Panc1 (cell line): ENCODE data around the gene RASSF4. TPM values are rescaled to one million over a fixed set of nuclear protein-coding genes. Genes with fewer than 3 reads are reported as not detected.

Experiments
- ATAC-seq: fragments of 200-7000 bp; cut with Tn5 transposase; 2 replicates; pipeline ENCODE4 v1.9.1; 2020; ENCODE audit warnings: mild to moderate bottlenecking, moderate library complexity
- BruUV-seq: library from RNA; stranded (reverse); fragments of 400-500 nt; replicated peaks from 2 replicates; lab custom pipeline; 2021; lab: Mats Ljungman, UMichigan
- CTCF ChIA-PET: fragments of 300-600 bp; sonication (Branson Sonifier 250); formaldehyde crosslinking; loops from one replicate; lab custom pipeline; 2022; ENCODE audit warnings: antibody characterized with exemption; lab: Charles Lee
- POLR2A ChIA-PET: fragments of 300-600 bp; sonication (Branson Sonifier 250); formaldehyde crosslinking; loops from one replicate; lab custom pipeline; 2022; ENCODE audit warnings: antibody characterized with exemption; lab: Charles Lee
- DNase-seq: peaks from one replicate; pipeline ENCODE4 v3.0.0-alpha.2; 2010; ENCODE audit warnings: low read depth, low spot score
- H3K27ac ChIP-seq: 2 replicates; pipeline ENCODE4 v1.5.1; 2011; ENCODE audit warnings: mild to moderate bottlenecking, low read length, inconsistent platforms
- H3K27me3 ChIP-seq: fragments of 200-500 bp; sonication (Bioruptor generic); 2 replicates; pipeline ENCODE4 v1.6.0; 2014; ENCODE audit warnings: low read length, inconsistent platforms; ENCODE audit not compliant: control insufficient read depth, insufficient read depth
- H3K36me3 ChIP-seq: fragments of 200-500 bp; sonication (Bioruptor generic); 2 replicates; pipeline ENCODE4 v1.5.1; 2014; ENCODE audit warnings: inconsistent platforms, mild to moderate bottlenecking, low read length, moderate library complexity; ENCODE audit not compliant: control insufficient read depth, insufficient read depth
- H3K4me1 ChIP-seq: 2 replicates; pipeline ENCODE4 v1.5.1; 2011; ENCODE audit warnings: inconsistent platforms, mild to moderate bottlenecking, low read length, moderate library complexity; ENCODE audit not compliant: control insufficient read depth, insufficient read depth
- H3K4me3 ChIP-seq, 2 experiments: 2 replicates each; pipeline ENCODE4 v1.5.1; 2011 to 2012; ENCODE audit warnings: low read depth in 2 of 2, low read length in 2 of 2, mild to moderate bottlenecking in 2 of 2, inconsistent platforms in 1 of 2, moderate library complexity in 1 of 2
- H3K9me3 ChIP-seq: fragments of 200-500 bp; sonication (Bioruptor generic); 2 replicates; pipeline ENCODE4 v1.5.1; 2014; ENCODE audit warnings: low read depth, mild to moderate bottlenecking, inconsistent platforms, low read length, moderate library complexity; ENCODE audit not compliant: control insufficient read depth, insufficient read depth
- CTCF ChIP-seq: fragments of 450-650 bp; IDR thresholded peaks from 2 replicates; pipeline ENCODE4 v1.5.1; 2017; ENCODE audit warnings: mild to moderate bottlenecking
- POLR2AphosphoS5 ChIP-seq: IDR thresholded peaks from 2 replicates; pipeline ENCODE4 v1.6.1; 2012; ENCODE audit warnings: mild to moderate bottlenecking, low read depth, low read length, moderate library complexity
- REST ChIP-seq, 2 experiments: IDR thresholded peaks; 2 replicates each; pipeline ENCODE4 v1.6.1; 2011 to 2012; ENCODE audit warnings: low read depth in 2 of 2, control low read depth in 1 of 2, low read length in 1 of 2, mild to moderate bottlenecking in 1 of 2, moderate library complexity in 1 of 2; ENCODE audit not compliant: insufficient read depth in 1 of 2
- SIN3A ChIP-seq: IDR thresholded peaks from 2 replicates; pipeline ENCODE4 v1.6.1; 2012; ENCODE audit warnings: low read depth, mild to moderate bottlenecking, low read length, moderate library complexity, borderline replicate concordance; ENCODE audit not compliant: insufficient read depth
- TCF7L2 ChIP-seq: IDR thresholded peaks from 2 replicates; pipeline ENCODE4 v1.6.1; 2011; ENCODE audit warnings: mild to moderate bottlenecking, low read depth, low read length, inconsistent platforms
- in situ Hi-C: cut with HindIII; loops from 2 replicates; pipeline ENCODE4 v1.10.0; 2016; ENCODE audit warnings: low sequenced_read_pairs, low pct_unique_long_range_greater_than_20kb
- intact Hi-C: fragments of 100-400 bp; cut with micrococcal nuclease; formaldehyde crosslinking; loops from one replicate; pipeline ENCODE4 v1.10.0; 2022; ENCODE audit not compliant: unreplicated experiment
- total RNA-seq: library from RNA; stranded (reverse); gene quantifications from one replicate; pipeline ENCODE4 v1.2.1, GENCODE V29; 2021; ENCODE audit not compliant: unreplicated experiment

RASSF4 gene
- total RNA-seq, 1 experiment from 2014 or later: 13.9 TPM

GRCh38 chr10:44923611-44924010 is 36.0 kb upstream of the RASSF4 start:
- BruUV-seq: no TSS peak
- Histone ChIP-seq H3K4me3 (no peak overlapping the region), H3K9me3 (no peaks in the 10 kb centered on the region), H3K27ac (no peak overlapping the region), H3K36me3 (no peaks in the 10 kb centered on the region), H3K27me3 (peaks cover 5% of the 10 kb centered on the region), H3K4me1 (no peaks in the 10 kb centered on the region)
- DNase-seq (no peak), ATAC-seq (no peak)
- TF ChIP-seq TCF7L2 (no peak), REST (IDR thresholded peaks at IDR 0.05; ENCODE audit: insufficient read depth in 1 of 2, low read depth in 2 of 2, low read length in 1 of 2) (no peak), POLR2AphosphoS5 (no peak), SIN3A (no peak), CTCF (no peak)
- in situ Hi-C loops (no loop called here), intact Hi-C loops (no loop called here)
- ChIA-PET CTCF (no interaction called here), POLR2A (no interaction called here)

GRCh38 chr10:44924261-44925040 is 35.2 kb upstream of the RASSF4 start:
- DNase-seq: no peak
- H3K27ac ChIP-seq: no peak overlapping the region
- H3K27me3 ChIP-seq: no peaks in the 10 kb centered on the region; the same call in 1 of the 2 replicates
- in situ Hi-C loops (no loop called here), intact Hi-C loops (no loop called here)
- no peak overlapping the region for H3K4me3 ChIP-seq
- BruUV-seq: no TSS peak
- no peak for TF ChIP-seq POLR2AphosphoS5
- TF ChIP-seq SIN3A: no peak
- TF ChIP-seq CTCF: no peak
- no peak for TF ChIP-seq REST (IDR thresholded peaks at IDR 0.05; ENCODE audit: insufficient read depth in 1 of 2, low read depth in 2 of 2, low read length in 1 of 2)
- no peak for TF ChIP-seq TCF7L2
- H3K4me1 ChIP-seq: no peaks in the 10 kb centered on the region
- no peak for ATAC-seq
- ChIA-PET CTCF (no interaction called here), POLR2A (no interaction called here)
- H3K36me3 ChIP-seq: no peaks in the 10 kb centered on the region
- H3K9me3 ChIP-seq: no peaks in the 10 kb centered on the region
